Keratinocyte (primary cell): Measurements from ENCODE around the gene BBS9.

Experiments used
- CTCF ChIP-seq, 3 experiments: IDR thresholded peaks in 1 of 3; conservative IDR thresholded peaks in 1 of 3; optimal IDR thresholded peaks in 1 of 3; 2 replicates in 2 of 3; 3 replicates in 1 of 3; pipeline versions ENCODE3 to v1.5.1; 2011; ENCODE audit warnings: low read length in 3 of 3, mild to moderate bottlenecking in 3 of 3, moderate library complexity in 2 of 3, control low read depth in 1 of 3, inconsistent platforms in 1 of 3; ENCODE audit not compliant: insufficient read depth in 2 of 3; ENCODE audit errors: extremely low read depth in 1 of 3
- EZH2 ChIP-seq: IDR thresholded peaks from one replicate; pipeline ENCODE4 v1.6.1; 2012; ENCODE audit warnings: inconsistent platforms, mild to moderate bottlenecking, low read length, moderate library complexity

- TF ChIP-seq EZH2 = no peak
- no peak for TF ChIP-seq CTCF (optimal IDR thresholded peaks at IDR 0.05 in 1 of 3, IDR thresholded peaks at IDR 0.05 in 1 of 3, conservative IDR thresholded peaks at IDR 0.05 in 1 of 3; ENCODE audit: extremely low read depth in 1 of 3, insufficient read depth in 2 of 3, low read length in 3 of 3)
Measured at GRCh38 chr7:33300742-33301141, 171.4 kb downstream of the BBS9 start.
